ENCODE measurements around the gene WBP11. TPM values are rescaled to one million over a fixed set of nuclear protein-coding genes. Genes with fewer than 3 reads are reported as not detected.

The WBP11 gene
- polyA plus RNA-seq, 1 donor (not counting 4 experiments of a cell fraction or from before 2014, with no cell fraction given): 13.1 TPM

GRCh38 chr12:14825256-14825655 is 22.0 kb upstream of the WBP11 start:
- Histone ChIP-seq H3K27me3 (ENCODE audit: control insufficient read depth, extremely low read depth, insufficient read depth, low read length) (no peaks in the 10 kb centered on the region), H2AFZ (ENCODE audit: control insufficient read depth, low read length) (no peak overlapping the region), H4K20me1 (ENCODE audit: control insufficient read depth, extremely low read depth, insufficient read depth, low read length) (no peaks in the 10 kb centered on the region), H3K27ac (ENCODE audit: control insufficient read depth, insufficient read depth, low read length) (no peak overlapping the region), H3K36me3 (ENCODE audit: control insufficient read depth in 2 of 2, extremely low read depth in 1 of 2, insufficient read depth in 2 of 2, low read length in 2 of 2) (no peaks in the 10 kb centered on the region), H3K79me2 (ENCODE audit: control insufficient read depth, insufficient read depth, low read length) (no peaks in the 10 kb centered on the region), H3K4me1 (ENCODE audit: control insufficient read depth, extremely low read depth, insufficient read depth, low read length) (peaks cover 12% of the 10 kb centered on the region), H3K9me3 (ENCODE audit: control insufficient read depth, low read depth, low read length) (no peaks in the 10 kb centered on the region), H3K9ac (ENCODE audit: control insufficient read depth, extremely low read depth, insufficient read depth, low read length) (no peak overlapping the region), H3K9me1 (ENCODE audit: control insufficient read depth, extremely low read depth, insufficient read depth, low read length) (no peaks in the 10 kb centered on the region), H3K4me2 (ENCODE audit: control insufficient read depth, extremely low read depth, insufficient read depth, low read depth, low read length) (no peak overlapping the region), H3K4me3 (ENCODE audit: control insufficient read depth in 2 of 3, extremely low read depth in 1 of 3, insufficient read depth in 2 of 3, low read depth in 1 of 3, low read length in 3 of 3) (no peak overlapping the region)
- dilution Hi-C loops (cut with MboI; ENCODE audit: extremely low pct_ligation_motif_present, low sequenced_read_pairs): no loop called here
- no peak for FAIRE-seq
- TF ChIP-seq CTCF (optimal IDR thresholded peaks at IDR 0.05 in 1 of 3, IDR thresholded peaks at IDR 0.05 in 1 of 3, conservative IDR thresholded peaks at IDR 0.05 in 1 of 3; ENCODE audit: extremely low read depth in 1 of 3, insufficient read depth in 2 of 3, low read length in 3 of 3) (no peak), EZH2 (IDR thresholded peaks at IDR 0.05; ENCODE audit: low read length) (no peak)
- no peak for DNase-seq (ENCODE audit: low read depth, low spot score)

DNA sequence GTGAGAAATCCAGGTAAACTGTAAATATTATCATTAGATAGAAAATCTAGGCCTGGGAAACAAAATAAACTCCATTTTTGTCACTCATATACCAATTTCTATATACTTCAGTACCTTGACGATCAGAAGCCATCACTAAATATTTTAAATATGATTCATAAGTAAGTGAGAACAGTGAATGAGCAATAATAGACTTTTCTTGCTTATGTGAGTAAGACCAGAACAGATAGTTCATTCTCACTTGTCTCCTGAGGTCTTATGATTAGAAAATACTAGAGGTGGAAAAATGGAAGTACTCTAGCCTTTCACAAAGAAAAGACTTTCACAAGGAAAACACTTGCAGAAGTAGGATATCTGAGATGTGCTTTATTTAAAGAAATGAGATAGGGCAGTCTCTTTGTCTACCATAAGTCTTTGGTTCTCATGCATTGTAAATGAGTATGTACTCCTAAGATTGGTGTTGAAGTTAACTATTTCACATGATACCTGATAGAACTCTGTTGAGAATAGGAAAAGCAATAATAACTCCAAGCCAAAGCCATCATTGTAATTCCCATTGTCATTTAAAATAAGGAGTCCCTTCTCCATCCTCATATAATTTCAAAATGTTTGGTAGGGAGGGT is 20.8 kb upstream of the WBP11 start:
- no peak for TF ChIP-seq CTCF (optimal IDR thresholded peaks at IDR 0.05 in 1 of 3, IDR thresholded peaks at IDR 0.05 in 1 of 3, conservative IDR thresholded peaks at IDR 0.05 in 1 of 3; ENCODE audit: extremely low read depth in 1 of 3, insufficient read depth in 2 of 3, low read length in 3 of 3)
- no peak for TF ChIP-seq EZH2 (IDR thresholded peaks at IDR 0.05; ENCODE audit: low read length)
- no peak overlapping the region for H2AFZ ChIP-seq (ENCODE audit: control insufficient read depth, low read length)
- no peaks in the 10 kb centered on the region for H3K79me2 ChIP-seq (ENCODE audit: control insufficient read depth, insufficient read depth, low read length)
- no peaks in the 10 kb centered on the region for H3K27me3 ChIP-seq (ENCODE audit: control insufficient read depth, extremely low read depth, insufficient read depth, low read length)
- H3K36me3 ChIP-seq (ENCODE audit: control insufficient read depth in 2 of 2, extremely low read depth in 1 of 2, insufficient read depth in 2 of 2, low read length in 2 of 2): no peaks in the 10 kb centered on the region
- no peak overlapping the region for H3K9ac ChIP-seq (ENCODE audit: control insufficient read depth, extremely low read depth, insufficient read depth, low read length)
- no peak overlapping the region for H3K4me3 ChIP-seq (ENCODE audit: control insufficient read depth in 2 of 3, extremely low read depth in 1 of 3, insufficient read depth in 2 of 3, low read depth in 1 of 3, low read length in 3 of 3)
- dilution Hi-C loops (cut with MboI; ENCODE audit: extremely low pct_ligation_motif_present, low sequenced_read_pairs): no loop called here
- H3K4me1 ChIP-seq (ENCODE audit: control insufficient read depth, extremely low read depth, insufficient read depth, low read length): peaks cover 12% of the 10 kb centered on the region
- H3K9me1 ChIP-seq (ENCODE audit: control insufficient read depth, extremely low read depth, insufficient read depth, low read length): no peaks in the 10 kb centered on the region
- no peak overlapping the region for H3K4me2 ChIP-seq (ENCODE audit: control insufficient read depth, extremely low read depth, insufficient read depth, low read depth, low read length)
- FAIRE-seq: no peak
- H3K27ac ChIP-seq (ENCODE audit: control insufficient read depth, insufficient read depth, low read length): no peak overlapping the region
- DNase-seq (ENCODE audit: low read depth, low spot score): no peak
- no peaks in the 10 kb centered on the region for H4K20me1 ChIP-seq (ENCODE audit: control insufficient read depth, extremely low read depth, insufficient read depth, low read length)
- H3K9me3 ChIP-seq (ENCODE audit: control insufficient read depth, low read depth, low read length): no peaks in the 10 kb centered on the region

Measured in keratinocyte (primary cell).